Measurements from ENCODE around the gene GRM7. TPM values are rescaled to one million over a fixed set of nuclear protein-coding genes. Genes with fewer than 3 reads are reported as not detected.

GRM7 gene
- total RNA-seq, 4 donors from 2014 or later = 0.29 to 15.8 (median 0.67) TPM

DNA sequence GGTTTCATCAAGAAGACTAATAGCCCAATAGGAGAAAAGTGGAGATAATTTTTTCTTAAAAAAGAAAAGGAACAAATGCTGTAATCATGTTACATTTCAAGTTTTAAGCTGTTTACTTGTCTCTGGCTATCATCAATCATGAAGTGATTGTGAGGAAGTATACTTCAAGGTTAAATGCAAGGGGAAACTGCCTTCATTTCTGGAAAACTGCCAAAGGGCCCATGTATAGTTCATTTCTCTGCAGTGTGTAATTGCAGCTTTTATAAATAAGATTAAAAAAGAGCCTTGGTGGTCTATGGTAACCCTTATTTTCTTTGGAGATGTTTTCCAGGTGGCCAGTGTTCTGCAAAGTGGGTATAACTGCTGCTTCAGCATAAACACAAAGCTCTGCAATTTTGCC, 101.9 kb downstream of the GRM7 start:
- Histone ChIP-seq H3K4me1 (no peaks in the 10 kb centered on the region), H3K4me3 (no peak overlapping the region), H3K27me3 (no peaks in the 10 kb centered on the region), H3K36me3 (no peaks in the 10 kb centered on the region), H3K9me3 (no peaks in the 10 kb centered on the region), H3K27ac (no peak overlapping the region)
- DNase-seq = no peak
- intact Hi-C loops (cut with DNase I; ENCODE audit: low total_unique reads) = no loop called here
- TF ChIP-seq, protein P1, sequence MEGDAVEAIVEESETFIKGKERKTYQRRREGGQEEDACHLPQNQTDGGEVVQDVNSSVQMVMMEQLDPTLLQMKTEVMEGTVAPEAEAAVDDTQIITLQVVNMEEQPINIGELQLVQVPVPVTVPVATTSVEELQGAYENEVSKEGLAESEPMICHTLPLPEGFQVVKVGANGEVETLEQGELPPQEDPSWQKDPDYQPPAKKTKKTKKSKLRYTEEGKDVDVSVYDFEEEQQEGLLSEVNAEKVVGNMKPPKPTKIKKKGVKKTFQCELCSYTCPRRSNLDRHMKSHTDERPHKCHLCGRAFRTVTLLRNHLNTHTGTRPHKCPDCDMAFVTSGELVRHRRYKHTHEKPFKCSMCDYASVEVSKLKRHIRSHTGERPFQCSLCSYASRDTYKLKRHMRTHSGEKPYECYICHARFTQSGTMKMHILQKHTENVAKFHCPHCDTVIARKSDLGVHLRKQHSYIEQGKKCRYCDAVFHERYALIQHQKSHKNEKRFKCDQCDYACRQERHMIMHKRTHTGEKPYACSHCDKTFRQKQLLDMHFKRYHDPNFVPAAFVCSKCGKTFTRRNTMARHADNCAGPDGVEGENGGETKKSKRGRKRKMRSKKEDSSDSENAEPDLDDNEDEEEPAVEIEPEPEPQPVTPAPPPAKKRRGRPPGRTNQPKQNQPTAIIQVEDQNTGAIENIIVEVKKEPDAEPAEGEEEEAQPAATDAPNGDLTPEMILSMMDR (IDR thresholded peaks at IDR 0.05) = no peak
- TF ChIP-seq POLR2A (IDR thresholded peaks at IDR 0.05) = no peak

- TF ChIP-seq, protein P1 (IDR thresholded peaks at IDR 0.05) = no peak
- TF ChIP-seq POLR2A (IDR thresholded peaks at IDR 0.05) = no peak
- Histone ChIP-seq H3K4me1 (no peaks in the 10 kb centered on the region), H3K4me3 (no peak overlapping the region), H3K36me3 (no peaks in the 10 kb centered on the region), H3K9me3 (no peaks in the 10 kb centered on the region), H3K27ac (no peak overlapping the region), H3K27me3 (no peaks in the 10 kb centered on the region)
- DNase-seq = no peak
- intact Hi-C loops (cut with DNase I; ENCODE audit: low total_unique reads) = no loop called here
These were observed 105.0 kb downstream of the GRM7 start for GRCh38 chr3:6965881-6966280.

DNA sequence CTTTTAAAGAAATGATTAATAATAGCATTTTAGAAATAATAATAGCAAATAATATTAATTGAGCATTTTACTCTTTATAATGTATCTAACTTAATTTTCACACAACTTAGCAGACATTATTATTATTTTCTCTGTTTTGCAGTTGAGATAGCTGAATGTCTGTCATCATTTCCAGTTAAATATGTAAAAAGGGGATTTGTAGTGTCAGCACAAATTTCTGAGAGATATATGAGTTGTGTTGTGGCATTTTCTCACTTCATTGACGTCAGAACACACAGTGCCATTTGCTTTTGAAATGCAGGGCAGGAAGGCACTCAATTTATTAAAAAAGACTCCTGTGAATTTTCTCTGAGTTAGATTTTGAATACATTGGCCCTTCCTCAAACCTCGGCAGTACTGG, 111.0 kb downstream of the GRM7 start:
- no peak for TF ChIP-seq POLR2A (IDR thresholded peaks at IDR 0.05)
- TF ChIP-seq, protein P1 (IDR thresholded peaks at IDR 0.05) = no peak
- Histone ChIP-seq H3K4me1 (no peaks in the 10 kb centered on the region), H3K4me3 (no peak overlapping the region), H3K27me3 (no peaks in the 10 kb centered on the region), H3K27ac (no peak overlapping the region), H3K9me3 (no peaks in the 10 kb centered on the region), H3K36me3 (no peaks in the 10 kb centered on the region)
- intact Hi-C loops (cut with DNase I; ENCODE audit: low total_unique reads) = no loop called here
- no peak for DNase-seq

DNA sequence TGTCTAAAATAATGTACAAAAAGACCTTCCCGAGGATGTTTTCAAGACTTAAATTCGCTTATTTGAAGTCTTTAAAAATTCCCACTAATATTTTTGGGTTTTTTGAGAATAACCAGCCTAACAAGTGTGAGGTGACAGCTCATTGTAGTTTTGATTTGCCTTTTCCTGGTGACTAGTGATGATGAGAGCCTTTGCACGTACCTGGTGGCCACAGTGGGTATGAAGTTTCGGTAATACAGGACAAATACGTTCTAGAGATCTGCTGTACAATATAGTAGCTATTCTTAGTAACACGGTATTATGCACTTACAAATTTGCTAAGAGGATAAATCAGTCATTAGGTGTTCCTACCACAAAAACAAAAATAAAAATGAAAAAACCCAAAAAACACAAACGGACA, 124.9 kb downstream of the GRM7 start:
- intact Hi-C loops (cut with DNase I; ENCODE audit: low total_unique reads) = no loop called here
- DNase-seq = no peak
- TF ChIP-seq POLR2A (IDR thresholded peaks at IDR 0.05) = no peak
- no peaks in the 10 kb centered on the region for H3K9me3 ChIP-seq
- no peaks in the 10 kb centered on the region for H3K36me3 ChIP-seq
- H3K27me3 ChIP-seq = no peaks in the 10 kb centered on the region
- no peak overlapping the region for H3K27ac ChIP-seq
- H3K4me3 ChIP-seq = no peak overlapping the region
- H3K4me1 ChIP-seq = no peaks in the 10 kb centered on the region

DNA sequence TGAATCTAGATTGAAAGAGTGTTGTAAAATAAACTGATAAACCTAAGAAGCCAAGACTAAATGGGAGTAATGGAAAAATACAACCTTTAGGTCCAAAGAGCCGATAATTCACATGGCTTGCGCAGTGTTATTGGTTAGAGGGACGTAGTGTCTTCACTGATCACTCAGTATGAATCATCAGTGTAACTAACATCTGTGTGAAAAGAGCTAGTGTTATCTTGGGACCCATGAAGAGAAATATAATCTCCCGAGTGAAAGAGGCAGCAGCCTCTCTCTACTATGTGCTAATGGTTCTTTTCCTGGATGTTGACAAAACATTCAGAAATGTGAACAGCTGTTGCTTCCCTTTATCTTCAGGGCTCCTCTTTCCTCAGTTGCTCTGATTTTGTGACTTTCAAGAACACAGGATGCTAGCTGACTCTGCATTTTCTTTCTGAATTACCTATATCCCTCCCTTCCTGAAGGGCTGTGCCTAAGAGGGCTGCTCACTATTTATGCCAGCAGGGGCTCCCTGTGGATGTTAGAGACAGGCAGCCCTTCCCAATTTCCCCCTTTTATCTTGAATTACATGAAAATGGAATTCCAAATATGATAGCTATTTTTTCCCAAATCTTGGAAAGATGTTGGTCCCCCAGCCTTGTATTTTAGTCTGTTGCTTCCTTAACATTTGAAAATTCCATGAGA, 128.8 kb downstream of the GRM7 start:
- no peak overlapping the region for H3K27ac ChIP-seq
- H3K4me1 ChIP-seq = no peaks in the 10 kb centered on the region
- intact Hi-C loops (cut with DNase I; ENCODE audit: low total_unique reads) = no loop called here
- H3K27me3 ChIP-seq = no peaks in the 10 kb centered on the region
- no peak for TF ChIP-seq POLR2A (IDR thresholded peaks at IDR 0.05)
- TF ChIP-seq, protein P1 (IDR thresholded peaks at IDR 0.05) = no peak
- no peaks in the 10 kb centered on the region for H3K9me3 ChIP-seq
- H3K36me3 ChIP-seq = no peaks in the 10 kb centered on the region
- no peak overlapping the region for H3K4me3 ChIP-seq
- no peak for DNase-seq
